ENCODE results near the gene GALNT2.

- TF ChIP-seq CTCF (IDR thresholded peaks at IDR 0.05) (no peak), POLR2A (IDR thresholded peaks at IDR 0.05) (no peak)
Measured at GRCh38 chr1:230066031-230066430, 1.0 kb upstream of the GALNT2 start.
